HG03135 (cell line): ENCODE measurements around the gene VAMP5.
"Not testable (repeated sequence)": the region's sequence is repeated elsewhere in the genome, so short reads cannot be mapped to it uniquely, and the experiment has no call there.

ENCODE experiments used
- ATAC-seq: cut with Tn5 transposase; IDR thresholded peaks from one replicate; pipeline ENCODE4 v1.9.1; 2021; ENCODE audit warnings: mild to moderate bottlenecking, moderate library complexity; ENCODE audit not compliant: unreplicated experiment

VAMP5 gene

DNA sequence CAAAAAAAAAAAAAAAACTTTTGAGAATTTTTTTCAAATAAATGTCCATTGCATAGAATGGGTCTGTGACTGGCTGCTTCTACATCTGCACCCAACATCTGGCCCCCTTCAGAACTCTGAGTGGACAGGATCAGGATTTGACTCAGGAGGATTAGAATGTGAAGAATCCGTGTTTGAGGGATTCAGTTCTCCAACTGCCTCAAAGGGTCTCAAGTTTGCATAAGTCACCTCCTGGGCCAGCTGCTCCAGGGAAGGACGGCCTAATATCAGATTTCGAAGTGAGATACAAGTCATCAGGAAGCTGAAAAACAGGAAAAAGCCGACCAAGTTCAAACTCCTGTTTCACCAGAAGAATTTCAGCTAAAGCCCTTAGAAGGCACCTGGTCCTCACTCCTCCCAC, 34.4 kb upstream of the VAMP5 start:
- no peak for ATAC-seq

DNA sequence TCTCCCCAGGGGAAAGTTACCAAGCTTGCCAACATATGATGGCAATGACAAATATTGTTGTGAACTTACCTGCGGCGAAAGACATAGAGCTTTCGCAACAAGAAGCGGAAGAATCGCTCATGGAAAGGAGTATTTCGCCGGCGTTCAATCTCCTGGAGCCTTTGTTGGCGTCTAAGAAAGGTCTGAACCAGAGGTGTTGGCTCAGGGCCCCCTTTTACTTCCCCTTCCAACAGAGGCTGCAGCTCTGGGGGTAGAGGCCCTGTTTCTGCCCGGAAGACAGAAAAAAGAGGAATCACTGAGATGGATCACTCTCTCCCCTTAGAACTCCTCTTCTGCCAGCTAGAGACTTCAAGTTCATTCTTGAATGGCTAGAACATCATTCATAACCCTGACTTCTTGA, 33.7 kb upstream of the VAMP5 start:
- ATAC-seq, result no peak

DNA sequence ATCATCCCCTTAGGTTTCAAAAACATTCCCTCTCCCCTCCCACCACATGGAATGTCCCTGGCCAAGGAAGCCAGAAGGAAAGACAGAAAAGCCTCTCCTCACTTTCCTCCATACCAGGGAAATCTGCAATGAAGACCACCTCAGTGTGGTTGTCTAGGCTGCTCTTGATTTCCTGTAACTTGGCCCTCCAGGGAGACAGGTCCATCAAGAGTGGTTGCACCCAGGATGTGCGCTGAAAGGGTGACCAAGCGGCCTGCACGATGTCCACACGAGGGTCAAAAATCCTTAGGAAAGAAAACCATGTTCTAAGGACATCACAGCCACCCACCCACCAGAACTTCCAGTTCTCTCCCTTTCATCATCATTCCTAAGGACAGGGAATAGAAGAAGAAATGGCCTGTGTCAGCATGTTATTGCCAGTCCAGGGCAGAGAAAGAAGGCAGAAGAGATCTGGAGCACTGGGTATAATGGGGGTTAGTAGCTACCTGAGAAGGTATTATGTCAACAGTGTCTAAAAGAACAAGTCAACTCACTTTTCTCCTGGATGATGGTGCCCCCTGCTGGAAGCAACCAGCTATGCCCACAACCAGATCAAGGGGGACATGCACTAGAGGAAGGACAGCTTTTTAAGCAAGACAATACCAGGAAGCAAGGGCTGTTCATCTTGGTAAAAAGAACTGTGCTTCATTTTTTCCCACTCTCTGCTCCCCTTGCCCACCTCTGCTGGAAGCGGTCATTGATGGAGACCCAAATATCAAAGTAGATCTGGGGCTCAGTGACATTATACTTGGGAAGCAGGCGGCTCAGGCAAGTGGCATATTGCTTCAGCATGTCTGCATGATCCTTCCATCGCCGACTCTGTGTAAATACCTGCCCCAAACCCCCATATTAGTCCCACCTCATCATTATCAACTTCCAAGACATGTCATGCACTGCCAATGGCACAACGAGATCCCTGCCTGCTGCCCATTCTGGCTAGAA, 32.2 kb upstream of the VAMP5 start:
- ATAC-seq, result no peak

DNA sequence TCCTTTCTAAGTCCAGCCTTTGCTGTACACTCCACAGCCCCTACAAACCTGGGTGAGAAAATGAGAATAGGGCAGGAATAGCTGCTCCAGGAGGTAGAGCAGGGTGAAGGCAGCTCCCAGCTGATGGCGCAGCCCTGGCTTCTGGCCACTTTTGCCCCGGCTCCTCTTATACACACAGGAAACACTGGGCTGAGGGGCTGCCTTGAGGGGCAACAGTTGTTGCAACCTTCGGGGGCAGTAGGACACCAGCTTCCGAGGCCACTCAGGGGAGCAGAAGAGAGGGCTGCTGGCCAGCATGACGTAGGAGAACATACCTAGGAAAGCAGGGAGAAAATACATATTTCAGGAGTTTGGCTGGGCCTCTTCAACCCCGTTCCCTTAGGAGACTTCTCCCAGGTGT, 31.0 kb upstream of the VAMP5 start:
- ATAC-seq, result no peak

DNA sequence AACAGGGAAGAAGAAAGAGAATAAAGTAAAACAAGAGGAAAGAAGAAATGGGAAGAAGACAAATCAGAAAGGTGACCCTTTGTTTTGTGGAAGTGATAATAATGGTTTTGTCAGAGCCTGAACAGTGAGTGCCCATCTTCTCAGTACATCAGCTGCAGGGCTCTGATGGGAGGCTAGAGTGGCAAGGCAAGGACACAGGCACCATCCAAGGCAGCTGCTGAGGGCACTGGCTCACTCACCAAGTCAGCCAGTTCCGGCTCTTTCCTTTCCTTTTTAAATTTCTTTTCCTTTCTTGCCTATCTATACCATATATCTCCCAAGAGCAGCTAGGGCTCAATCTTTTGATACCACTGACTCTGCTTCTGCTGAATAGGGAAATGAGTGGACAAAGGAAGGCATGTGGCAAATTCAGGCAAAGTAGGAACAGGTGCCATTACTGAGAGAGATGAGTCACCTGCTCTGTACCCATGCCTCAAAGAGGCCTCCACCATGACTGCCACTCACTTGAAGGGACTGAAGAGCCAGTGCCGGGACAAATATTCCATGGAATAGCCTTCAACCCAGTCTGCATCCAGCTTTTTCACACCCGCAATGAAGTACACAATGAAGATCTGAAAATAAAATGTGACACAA, 29.1 kb upstream of the VAMP5 start:
- no peak for ATAC-seq

DNA sequence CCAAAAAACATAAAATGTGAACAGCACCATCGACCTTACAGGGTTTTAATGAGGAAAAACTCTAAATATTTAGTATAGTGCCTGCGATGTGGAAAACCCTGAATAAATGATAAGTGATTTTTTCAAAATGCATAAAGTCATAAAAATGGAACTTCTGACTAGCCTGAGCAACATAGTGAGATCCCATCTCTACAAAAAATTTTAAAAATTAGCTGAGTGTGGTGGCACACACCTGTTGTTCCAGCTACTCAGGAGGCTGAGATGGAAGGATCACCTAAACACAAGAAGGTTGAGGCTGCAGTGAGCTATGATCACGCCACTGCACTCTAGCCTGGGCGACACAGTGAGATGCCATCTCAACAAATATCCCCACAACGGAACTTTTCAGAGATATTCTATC, 27.1 kb upstream of the VAMP5 start:
- ATAC-seq, result no peak

DNA sequence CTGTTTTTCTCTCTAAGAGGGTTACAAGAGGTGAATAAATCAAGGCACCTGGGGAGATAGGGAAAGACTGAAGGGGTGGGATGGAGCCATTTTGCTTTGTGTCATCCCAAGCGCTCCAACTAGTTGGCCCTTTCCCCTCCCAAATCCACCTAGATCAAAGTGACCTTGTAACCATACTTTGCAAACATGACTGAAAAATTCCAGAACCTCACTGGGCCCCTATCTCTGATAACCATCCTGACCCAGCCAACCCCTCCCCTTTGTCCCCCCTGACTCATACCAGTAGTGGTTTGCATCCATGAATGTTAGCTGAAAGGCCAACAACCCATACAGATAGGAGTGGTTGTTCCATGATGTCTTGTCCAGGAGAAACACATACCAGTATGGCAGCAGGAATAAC, 26.1 kb upstream of the VAMP5 start:
- no peak for ATAC-seq

DNA sequence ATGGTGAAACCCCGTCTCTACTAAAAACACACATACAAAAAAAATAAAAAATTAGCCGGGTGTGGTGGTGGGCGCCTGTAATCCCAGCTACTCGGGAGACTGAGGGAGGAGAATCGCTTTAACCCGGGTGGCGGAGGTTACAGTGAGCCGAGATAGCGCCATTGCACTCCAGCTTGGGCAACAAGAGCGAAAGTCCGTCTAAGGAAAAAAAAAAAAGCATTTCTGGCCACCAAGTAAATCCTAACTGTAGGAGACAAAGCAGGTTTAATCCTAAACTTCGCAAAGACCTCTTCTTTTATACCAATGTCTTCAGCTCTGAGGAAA, 23.9 kb upstream of the VAMP5 start:
- not testable (repeated sequence) for ATAC-seq

DNA sequence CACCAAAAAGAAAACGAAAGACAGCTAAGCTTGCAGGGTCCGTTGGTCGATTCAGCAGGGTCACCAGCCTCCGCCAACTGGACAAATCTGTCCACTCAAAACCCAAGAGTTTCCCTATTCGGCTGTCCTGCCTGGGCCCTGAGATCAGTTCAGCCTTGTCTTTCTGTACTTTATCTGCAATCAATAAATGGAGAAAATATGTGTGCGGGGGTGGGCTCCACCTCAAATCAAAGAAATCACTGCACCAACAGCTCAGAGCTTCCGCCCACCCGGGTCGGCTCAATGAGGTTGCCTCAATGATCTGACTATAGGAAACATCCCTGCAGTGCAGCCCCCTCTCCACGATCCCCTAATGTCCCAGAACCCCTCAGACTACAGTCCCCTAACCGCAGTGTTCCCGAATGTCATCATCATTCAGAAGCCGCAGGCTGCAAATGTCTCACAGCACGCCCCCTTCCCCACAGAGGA, 23.4 kb upstream of the VAMP5 start:
- ATAC-seq, result peak; percentile 22

DNA sequence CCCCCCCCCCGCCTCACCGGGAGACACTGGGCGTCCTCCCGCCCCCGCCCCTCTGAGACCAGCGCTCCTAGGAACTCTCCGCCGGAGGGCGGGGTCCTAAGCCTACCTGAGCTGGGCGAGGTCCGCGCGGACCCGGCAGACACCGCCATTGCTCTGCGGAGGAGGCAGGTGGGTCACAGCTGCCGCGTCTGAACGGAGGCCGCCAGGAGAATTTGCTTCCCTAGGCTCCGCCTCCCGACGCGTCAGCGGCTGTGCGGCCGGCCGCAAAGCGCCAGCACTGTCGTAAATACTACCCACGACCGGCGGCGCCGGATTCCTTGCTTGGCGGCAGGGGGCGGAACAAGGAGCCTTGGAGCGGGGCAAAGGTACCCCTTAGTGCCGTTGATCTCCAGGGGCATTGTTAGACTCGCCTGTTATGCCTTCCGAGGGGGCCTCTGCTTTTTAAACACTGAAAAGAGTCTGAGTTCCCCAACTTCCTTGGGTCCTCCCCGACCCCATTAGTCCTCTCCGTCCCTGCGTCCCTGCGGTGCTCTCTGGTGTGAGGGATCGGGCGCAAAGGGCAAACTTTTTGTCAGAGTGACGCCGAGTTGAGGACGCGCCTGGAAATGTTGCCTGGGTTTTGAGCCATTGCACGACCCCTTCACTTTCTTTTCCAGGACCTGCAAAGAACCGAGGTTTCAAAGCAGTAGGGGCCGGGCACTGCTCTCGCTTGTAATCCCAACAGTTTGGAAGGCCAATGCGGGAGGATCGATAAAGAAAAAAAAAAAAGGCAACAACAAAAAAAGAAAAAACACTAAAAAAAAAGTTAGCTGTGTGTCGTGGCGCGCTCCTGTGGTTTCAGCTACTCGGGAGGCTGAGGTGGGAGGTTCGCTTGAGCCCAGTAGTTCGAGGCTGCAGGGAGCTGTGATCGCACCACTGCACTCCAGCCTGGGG, 22.7 kb upstream of the VAMP5 start, which contains the start of gene GGCX:
Gene GGCX (minus strand): TSS at position 214 of the 933 bp plus-strand sequence. CDS start 65 bp downstream, at position 149.
- ATAC-seq, result peak; percentile 86

DNA sequence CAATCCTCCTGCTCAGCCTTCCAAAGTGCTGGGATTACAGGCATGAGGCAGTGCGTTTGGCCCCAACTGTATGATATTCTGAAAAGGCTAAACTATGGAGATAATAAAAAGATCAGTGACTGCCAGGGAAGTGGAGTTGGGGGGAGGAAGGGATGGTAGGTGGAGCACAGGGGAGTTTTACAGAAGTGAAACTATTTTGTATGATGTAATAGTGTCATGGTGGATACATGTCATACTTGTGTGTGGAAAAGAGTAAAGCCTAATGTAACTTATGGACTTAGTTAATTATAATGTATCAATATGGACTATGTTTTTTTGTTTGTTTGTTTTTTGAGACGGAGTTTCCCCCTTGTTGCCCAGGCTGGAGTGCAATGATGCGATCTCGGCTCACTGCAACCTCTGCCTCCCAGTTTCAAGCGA, 20.1 kb upstream of the VAMP5 start:
- peak; percentile 35 for ATAC-seq

DNA sequence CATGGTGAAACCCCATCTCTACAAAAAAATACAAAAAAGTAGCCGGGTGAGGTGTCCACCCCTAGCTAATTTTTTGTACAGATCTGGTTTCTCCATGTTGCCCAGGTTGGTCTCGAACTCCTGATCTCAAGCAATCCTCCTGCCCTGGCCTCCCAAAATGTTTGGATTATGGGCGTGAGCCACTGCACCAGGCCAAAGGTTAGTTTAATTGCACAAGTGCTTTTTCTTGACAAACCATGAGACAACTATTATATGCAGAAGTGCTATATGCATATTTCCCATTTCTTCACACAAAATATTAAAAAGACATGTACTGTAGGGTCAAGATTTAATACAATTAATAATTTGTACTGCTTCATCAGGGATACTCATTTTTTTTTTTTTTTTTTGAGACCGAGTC, 18.0 kb upstream of the VAMP5 start:
- no peak for ATAC-seq

DNA sequence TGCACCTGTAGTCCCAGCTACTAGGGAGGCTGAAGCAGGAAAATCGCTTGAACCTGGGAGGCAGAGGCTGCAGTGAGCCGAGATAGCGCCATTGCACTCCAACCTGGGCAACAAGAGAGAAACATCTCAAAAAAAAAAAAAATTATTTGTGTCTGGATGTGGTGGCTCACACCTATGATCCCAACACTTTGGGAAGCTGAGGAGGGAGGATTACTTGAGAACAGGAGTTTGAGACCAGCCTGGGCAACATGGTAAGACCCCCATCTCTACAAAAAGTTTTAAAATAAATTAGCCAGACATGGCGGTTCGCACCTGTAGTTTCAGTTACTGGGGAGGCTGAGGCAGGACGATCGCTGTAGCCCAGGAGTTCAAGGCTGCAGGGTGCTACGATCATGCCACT, 8.5 kb upstream of the VAMP5 start:
- ATAC-seq, result no peak

DNA sequence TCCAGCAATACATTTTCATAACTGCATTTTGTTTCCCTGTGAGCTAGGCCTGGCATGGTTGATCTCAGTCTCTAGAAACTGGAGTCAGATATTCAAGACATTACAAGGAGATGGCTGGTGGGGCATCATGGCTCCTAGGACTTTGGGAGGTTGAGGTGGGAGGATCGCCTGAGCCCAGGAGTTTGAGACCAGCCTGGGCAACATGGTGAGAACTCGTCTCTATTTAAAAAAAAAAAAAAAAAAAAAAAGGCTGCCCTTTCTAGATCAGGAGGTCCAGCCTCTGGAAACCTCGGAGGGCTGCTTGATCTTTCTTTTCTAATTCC, 7.2 kb upstream of the VAMP5 start:
- no peak for ATAC-seq

DNA sequence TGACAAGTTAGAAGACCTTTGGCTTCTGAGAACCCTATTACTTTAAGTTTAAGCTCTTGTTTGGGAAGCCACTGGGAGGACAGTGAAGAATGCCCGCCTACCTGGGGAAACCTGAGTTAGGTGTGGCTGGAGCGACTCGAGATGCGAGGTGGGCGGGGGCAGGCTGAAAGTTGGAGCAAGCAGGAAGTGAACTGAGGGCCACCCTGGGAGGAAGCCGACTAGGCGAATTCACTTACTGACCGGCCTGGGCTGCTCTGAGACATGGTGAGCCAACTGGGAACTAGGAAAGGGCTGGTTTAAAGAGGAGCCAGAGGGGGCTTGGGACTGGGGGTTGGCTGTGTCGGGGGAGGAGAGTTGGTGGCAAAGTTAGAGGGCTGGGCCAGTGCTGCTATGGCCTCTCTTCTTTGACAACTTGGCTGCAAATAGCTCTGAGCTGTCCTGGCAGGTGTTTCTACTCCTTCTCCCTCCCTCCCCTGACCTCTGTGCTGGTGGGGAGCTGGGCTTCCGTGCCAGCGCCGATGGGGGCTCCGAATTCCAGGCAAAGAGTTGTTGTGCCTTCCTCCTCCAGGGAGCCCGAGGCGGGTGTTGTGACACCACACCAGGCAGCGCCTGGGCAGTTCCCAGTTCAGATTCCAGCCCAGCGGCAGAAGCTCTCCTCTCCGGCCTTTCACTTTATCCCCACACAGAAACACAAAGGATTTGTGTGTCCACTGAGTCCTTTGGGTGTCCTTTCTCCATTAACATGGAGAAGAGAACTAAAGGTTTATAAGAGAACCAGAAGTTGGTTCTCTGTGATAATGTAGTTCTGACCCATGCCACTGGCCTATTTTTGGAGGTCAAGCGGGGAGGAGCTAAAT, 6.6 kb upstream of the VAMP5 start, which contains the start of gene VAMP8:
Gene VAMP8 (plus strand): TSS at position 201 of the 857 bp plus-strand sequence. CDS start 61 bp downstream, at position 262.
- ATAC-seq, result no peak

DNA sequence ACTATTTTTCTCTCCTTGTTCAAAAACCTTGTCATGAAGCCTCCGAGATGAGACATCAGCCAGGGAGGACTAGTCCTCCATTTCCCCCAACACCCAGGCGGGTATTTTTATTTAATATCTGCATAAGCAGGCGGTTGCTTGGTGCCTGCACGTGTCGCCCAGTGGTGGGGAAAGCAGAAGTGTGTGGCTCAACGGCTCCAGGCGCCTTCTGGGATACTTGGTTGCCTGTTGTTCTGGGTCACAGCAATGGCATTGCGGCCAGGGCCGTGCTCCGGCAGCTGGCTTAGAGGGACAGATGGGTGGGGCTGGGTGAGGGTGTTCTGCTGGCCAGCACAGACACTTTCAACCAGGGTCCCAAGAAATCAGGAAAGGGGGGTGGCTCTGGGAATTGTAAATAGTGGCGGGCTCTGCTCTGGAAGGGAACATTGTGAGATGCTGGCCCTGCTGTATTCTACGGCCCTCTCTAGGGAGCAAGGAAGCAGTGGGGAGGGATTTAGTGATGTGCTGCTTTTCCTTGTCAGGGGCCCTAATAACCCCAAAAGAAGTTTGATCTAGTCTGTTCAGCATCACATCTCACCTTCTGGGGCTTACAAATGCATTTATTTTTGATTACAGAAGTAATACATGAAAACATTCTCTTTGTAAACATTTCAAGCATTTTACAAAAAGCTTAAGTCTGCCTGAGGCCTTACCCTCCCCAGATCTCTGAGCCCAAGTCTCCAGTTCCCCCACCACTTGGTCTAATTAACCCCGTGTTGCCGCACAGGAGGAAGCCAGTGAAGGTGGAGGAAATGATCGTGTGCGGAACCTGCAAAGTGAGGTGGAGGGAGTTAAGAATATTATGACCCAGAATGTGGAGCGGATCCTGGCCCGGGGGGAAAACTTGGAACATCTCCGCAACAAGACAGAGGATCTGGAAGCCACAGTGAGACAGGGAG, 5.7 kb upstream of the VAMP5 start:
- ATAC-seq, result no peak

DNA sequence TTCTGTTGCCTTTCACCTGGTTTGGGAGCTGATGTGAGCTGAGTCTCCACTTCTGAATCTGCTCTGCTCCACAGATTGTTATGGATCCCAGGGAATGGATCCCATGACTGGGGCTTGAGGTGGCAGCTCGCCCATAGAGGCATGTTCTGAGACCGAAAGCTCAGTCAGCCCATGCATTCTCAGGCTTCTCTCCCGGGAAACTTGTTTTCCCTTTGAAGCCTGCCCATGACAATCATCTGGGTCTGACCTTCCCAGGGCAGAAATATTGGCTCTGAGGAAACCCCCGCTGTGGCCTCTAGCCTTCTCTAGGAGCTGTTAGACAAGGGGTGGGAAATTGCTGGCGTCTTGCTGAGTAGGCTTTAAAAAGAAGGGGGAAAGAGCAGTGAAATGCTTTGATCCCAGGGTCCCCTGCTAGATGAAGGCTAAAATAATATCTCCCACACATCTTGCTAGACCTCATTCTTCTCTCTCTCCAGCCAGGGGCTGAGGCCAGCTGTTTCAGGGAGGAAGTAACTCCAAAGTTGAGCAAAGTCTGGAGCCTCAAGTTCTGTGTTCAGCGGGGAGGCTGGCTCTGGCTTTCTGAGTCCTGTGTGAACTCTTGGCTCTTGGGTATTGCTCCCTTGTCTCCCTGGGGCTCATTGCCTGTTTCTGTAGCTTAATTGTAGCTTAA, 4.8 kb upstream of the VAMP5 start:
- no peak for ATAC-seq

DNA sequence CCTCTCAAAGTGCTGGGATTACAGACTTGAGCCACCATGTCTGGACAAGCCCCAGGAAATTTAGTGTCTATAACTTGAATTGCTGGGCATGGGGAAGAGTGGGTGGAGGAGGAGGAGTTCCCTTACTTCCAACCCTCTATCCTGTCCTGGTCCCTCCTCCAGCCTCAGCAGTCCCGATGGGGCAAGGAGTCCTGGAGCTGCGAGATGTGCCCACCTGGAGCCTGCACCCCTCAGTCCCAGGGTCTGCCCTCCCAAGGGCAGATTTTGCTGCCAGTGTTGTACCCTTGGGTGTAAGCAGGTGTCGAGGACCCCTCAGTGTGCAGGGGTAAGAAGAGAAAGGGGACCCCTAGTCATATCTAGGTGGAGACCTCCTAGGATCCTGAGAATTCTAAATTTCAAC, 4.0 kb upstream of the VAMP5 start:
- no peak for ATAC-seq

DNA sequence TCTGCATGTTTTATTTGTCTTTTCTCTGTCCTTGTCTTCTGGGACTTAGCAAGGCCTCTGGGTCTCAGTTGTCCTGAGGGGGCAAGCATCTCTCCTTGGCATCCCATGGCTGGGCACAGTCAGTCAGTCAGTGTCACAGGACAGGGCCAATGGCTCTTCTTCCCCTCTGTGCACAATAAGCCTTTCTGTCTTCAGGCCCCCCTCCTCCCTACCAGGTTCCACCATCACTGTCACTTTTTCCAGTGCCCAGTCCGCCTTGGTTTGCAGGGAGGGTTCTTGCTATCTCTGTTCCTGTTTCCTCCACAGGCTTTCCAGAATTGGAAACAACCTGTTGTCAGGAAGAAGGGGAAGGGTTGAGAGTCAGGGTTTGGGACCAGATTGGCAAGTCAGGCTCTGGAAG, 1.7 kb upstream of the VAMP5 start:
- ATAC-seq, result no peak
